Measurements from ENCODE around the gene PRPF18.

PRPF18 gene

DNA sequence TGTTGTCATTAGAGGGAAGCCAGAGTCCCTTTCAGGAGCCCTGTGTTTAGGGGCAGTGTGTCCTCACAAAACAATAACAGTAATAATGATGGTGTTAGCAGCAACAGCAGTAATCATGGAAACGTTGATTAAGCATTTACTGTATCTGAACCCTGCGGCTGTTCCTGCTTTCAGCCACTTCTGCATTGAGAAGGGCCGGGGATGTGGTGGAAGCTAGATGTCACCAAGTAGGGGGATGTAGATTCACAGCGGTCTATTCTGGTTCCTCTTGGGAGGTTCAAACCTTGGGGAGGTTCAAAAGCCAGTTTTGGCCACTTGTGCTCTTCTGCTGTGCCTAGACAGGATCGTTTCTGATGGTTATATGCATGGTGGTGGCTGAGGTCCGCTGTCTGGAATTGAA, 44.8 kb downstream of the PRPF18 start:
- no peaks in the 10 kb centered on the region for H3K9me3 ChIP-seq
- H3K27me3 ChIP-seq = no peaks in the 10 kb centered on the region
- H3K4me3 ChIP-seq (ENCODE audit: low read depth, low read length) = no peak overlapping the region
- H3K4me1 ChIP-seq = peaks cover 3% of the 10 kb centered on the region
- no peak for DNase-seq
- TF ChIP-seq, protein P1, sequence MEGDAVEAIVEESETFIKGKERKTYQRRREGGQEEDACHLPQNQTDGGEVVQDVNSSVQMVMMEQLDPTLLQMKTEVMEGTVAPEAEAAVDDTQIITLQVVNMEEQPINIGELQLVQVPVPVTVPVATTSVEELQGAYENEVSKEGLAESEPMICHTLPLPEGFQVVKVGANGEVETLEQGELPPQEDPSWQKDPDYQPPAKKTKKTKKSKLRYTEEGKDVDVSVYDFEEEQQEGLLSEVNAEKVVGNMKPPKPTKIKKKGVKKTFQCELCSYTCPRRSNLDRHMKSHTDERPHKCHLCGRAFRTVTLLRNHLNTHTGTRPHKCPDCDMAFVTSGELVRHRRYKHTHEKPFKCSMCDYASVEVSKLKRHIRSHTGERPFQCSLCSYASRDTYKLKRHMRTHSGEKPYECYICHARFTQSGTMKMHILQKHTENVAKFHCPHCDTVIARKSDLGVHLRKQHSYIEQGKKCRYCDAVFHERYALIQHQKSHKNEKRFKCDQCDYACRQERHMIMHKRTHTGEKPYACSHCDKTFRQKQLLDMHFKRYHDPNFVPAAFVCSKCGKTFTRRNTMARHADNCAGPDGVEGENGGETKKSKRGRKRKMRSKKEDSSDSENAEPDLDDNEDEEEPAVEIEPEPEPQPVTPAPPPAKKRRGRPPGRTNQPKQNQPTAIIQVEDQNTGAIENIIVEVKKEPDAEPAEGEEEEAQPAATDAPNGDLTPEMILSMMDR (IDR thresholded peaks at IDR 0.05; ENCODE audit: low read depth, low read length) = no peak
- H3K36me3 ChIP-seq = no peaks in the 10 kb centered on the region; the same call in 1 of the 2 replicates

- TF ChIP-seq, protein P1 (IDR thresholded peaks at IDR 0.05; ENCODE audit: low read depth, low read length) = no peak
These were observed 45.7 kb downstream of the PRPF18 start for GRCh38 chr10:13632440-13632839.

DNA sequence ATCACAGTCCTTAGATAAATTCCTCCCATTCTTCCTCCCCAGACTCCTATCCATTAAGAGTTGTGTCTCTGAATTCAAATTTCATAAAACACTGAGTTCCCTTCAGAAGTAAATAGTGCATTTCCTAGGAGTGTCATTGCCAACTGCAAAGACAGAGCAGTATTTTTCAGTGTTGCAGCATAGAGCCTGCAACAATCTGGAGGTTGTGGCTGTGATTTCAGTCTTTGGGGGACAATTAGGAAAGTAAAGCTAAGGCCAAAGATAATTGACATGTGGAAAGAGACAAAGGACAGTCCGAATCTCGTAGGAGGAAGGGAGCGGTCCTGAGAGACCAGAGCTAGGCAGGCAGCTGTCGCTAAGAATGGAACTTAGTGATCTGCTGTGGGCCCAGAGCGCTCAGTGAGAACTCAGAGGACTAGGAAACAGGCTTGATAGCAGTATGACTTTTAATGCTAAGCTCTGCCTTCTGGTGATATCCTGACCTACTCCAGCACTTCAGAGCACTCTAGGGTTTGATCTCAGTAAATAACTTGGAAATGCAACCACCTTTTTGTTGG, 46.2 kb downstream of the PRPF18 start:
- TF ChIP-seq, protein P1 (IDR thresholded peaks at IDR 0.05; ENCODE audit: low read depth, low read length) = no peak
- H3K4me1 ChIP-seq = peaks cover 3% of the 10 kb centered on the region
- no peaks in the 10 kb centered on the region for H3K9me3 ChIP-seq
- no peaks in the 10 kb centered on the region for H3K27me3 ChIP-seq
- H3K4me3 ChIP-seq (ENCODE audit: low read depth, low read length) = no peak overlapping the region
- H3K36me3 ChIP-seq = no peaks in the 10 kb centered on the region; the same call in 1 of the 2 replicates
- no peak for DNase-seq

More at GRCh38 chr10:13632440-13632839, 45.7 kb downstream of the PRPF18 start:
- Histone ChIP-seq H3K4me1 (peaks cover 3% of the 10 kb centered on the region), H3K4me3 (ENCODE audit: low read depth, low read length) (no peak overlapping the region), H3K9me3 (no peaks in the 10 kb centered on the region), H3K27me3 (no peaks in the 10 kb centered on the region), H3K36me3 (no peaks in the 10 kb centered on the region; the same call in 1 of the 2 replicates)
- no peak for DNase-seq

DNA sequence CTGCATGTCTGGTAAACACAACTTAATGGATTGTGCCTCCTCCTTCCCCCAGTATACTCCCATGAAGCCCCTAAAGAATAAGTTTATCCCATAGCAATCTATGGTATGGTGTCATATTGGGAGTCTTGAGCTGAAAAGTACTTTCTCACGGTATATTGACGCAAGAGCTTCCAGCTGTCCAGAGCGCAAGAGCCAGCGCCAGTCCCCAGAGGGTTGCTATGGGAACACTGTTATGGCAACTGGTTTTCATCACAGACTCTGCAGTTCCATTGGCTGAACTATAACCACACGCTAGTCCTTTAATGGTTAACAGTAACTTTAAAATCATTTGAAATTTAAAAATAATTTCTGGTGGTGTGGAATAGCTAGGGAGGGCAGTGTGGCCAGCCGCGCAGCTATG, 46.9 kb downstream of the PRPF18 start:
- no peaks in the 10 kb centered on the region for H3K9me3 ChIP-seq

GRCh38 chr10:13634207-13634606, 47.4 kb downstream of the PRPF18 start:
- Histone ChIP-seq H3K27me3 (no peaks in the 10 kb centered on the region), H3K9me3 (no peaks in the 10 kb centered on the region), H3K4me3 (ENCODE audit: low read depth, low read length) (no peak overlapping the region), H3K36me3 (no peaks in the 10 kb centered on the region; the same call in 1 of the 2 replicates), H3K4me1 (peaks cover 3% of the 10 kb centered on the region)
- TF ChIP-seq, protein P1 (IDR thresholded peaks at IDR 0.05; ENCODE audit: low read depth, low read length) = no peak
- DNase-seq = no peak

More for the DNA sequence above, 46.9 kb downstream of the PRPF18 start:
- H3K27me3 ChIP-seq = no peaks in the 10 kb centered on the region
- peaks cover 3% of the 10 kb centered on the region for H3K4me1 ChIP-seq
- DNase-seq = peak; percentile 67
- no peaks in the 10 kb centered on the region; the same call in 1 of the 2 replicates for H3K36me3 ChIP-seq
- TF ChIP-seq, protein P1 (IDR thresholded peaks at IDR 0.05; ENCODE audit: low read depth, low read length) = no peak
- H3K4me3 ChIP-seq (ENCODE audit: low read depth, low read length) = no peak overlapping the region

- no peak for DNase-seq
- Histone ChIP-seq H3K36me3 (no peaks in the 10 kb centered on the region), H3K4me1 (peaks cover 3% of the 10 kb centered on the region), H3K4me3 (ENCODE audit: low read depth, low read length) (no peak overlapping the region), H3K27me3 (no peaks in the 10 kb centered on the region), H3K9me3 (no peaks in the 10 kb centered on the region)
- TF ChIP-seq, protein P1 (IDR thresholded peaks at IDR 0.05; ENCODE audit: low read depth, low read length) = no peak
These were observed 50.0 kb downstream of the PRPF18 start for GRCh38 chr10:13636776-13637175.
